HG03064 (cell line): Measurements from ENCODE around the gene PER2.
"Not testable (repeated sequence)": the region's sequence is repeated elsewhere in the genome, so short reads cannot be mapped to it uniquely, and the experiment has no call there.

Experiments used
- ATAC-seq: cut with Tn5 transposase; IDR thresholded peaks from one replicate; pipeline ENCODE4 v1.9.1; 2021; ENCODE audit warnings: low read depth; ENCODE audit not compliant: unreplicated experiment

The PER2 gene

GRCh38 chr2:238313991-238314350, 25.6 kb upstream of the PER2 start:
- ATAC-seq = no peak

DNA sequence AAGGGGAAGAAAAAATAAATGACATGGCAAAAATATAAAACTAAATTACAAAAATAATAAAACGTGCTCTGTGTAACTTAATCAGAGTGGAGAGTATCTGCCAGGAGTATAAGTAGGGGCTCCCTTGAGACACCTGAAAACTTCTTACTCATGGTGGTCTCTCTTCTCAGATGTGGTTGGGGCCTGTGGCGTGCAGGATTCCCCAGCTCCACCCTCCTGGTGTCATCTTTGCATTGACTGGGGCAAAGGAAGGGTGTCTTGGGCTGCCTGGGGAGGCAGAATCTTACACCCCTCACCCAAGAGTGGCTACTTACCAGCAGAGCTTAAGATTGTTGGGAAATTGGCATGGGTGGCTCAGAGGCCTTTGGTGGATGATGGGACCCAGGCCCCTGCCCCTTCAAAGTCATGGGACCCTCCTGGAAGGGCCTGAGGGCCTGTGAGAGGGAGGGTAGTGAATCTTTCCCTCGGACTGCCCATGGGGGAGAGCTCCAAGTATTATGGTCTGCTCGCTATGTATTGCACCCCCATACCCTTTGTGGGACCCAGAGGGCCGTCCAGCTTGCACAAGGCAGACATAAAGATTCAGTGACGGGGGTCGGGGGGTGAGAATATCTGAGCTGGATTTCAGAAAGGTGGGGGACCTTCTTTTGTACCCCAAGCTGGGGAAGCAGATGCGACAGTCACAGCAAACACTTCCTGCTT, 25.0 kb upstream of the PER2 start:
- no peak for ATAC-seq

DNA sequence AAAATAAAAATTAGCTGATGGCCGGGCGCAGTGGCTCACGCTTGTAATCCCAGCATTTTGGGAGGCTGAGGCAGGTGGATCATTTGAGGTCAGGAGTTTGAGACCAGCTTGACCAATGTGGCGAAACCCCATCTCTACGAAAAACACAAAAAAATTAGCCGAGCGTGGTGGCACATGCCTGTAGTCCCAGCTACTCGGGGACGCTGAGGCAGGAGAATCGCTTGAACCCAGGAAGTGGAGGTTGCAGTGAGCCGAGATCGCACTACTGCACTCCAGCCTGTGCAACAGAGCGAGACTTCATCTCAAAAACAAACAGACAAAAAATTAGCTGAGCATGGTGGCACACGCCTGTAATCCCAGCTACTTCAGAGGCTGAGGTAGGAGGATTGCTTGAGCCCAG, 22.3 kb upstream of the PER2 start:
- not testable (repeated sequence) for ATAC-seq

GRCh38 chr2:238308177-238308576, 19.8 kb upstream of the PER2 start:
- ATAC-seq = no peak

DNA sequence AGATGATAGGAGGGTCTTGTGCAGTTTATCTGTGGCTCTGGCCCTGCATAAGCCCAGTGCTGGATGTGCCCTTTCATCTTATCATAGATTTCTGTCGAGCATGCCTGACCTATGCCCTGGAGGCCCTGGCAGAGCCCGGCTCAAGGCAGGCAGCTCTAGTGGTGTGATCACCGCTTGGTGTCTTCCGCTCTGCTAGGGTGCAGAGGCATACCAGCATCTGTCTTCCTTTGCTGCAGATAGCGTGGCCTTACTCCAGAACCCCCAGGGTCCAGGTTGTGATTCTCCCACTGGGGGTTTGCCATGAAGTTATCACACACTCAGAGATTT, 18.2 kb upstream of the PER2 start:
- ATAC-seq = no peak

DNA sequence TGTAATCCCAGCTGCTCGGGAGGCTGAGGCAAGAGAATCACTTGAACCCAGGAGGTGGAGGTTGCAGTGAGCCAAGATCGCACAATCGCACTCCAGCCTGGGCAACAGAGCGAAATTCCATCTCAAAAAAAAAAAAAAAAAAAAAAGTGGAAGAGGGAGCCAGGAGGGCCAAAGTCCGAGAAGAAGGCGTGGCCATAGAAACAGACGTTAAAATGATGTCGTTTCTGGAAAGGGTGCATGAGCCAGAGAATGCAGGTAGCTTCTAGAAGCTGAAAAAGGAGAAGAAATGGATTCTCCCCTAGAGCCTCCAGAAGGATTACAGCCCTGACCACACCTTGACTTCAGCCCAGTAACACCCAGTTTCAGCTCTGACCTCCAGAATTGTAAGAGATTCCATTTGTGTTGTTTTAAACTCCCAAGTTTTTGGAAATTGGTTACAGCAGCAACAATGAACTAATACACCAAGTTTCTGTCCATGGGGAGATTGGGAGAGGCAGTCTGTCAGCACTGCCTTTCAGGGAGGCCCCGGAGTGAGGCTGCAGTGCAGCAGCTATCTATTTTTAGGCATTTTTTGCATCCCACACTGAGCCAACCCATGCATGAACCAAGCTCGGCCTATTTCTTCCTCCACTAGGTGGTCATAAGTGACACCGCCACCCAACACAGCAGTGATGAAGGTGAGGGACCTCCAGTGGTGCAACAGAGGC, 17.7 kb upstream of the PER2 start:
- no peak for ATAC-seq

- ATAC-seq = no peak
Observed at GRCh38 chr2:238305092-238305862, 16.9 kb upstream of the PER2 start.

DNA sequence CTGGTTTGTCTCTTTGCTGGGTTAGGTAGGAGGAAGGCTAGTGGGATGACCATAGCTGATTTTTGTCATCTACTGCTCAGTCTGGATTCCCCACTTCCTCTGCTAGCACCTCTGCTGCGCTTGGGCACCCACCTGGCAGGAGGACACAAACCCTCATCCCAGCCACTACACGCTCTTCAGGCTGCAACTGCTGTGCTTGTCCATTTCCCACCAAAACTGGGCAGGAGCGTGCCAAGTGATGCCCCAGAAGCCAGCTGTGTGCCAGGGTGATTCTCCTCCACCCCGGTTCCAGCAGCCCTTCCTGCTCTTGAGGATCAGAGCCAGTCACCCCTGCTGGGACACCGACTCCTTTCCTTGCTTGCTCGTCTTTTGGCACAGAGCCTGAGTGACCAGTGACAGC, 15.7 kb upstream of the PER2 start:
- no peak for ATAC-seq

DNA sequence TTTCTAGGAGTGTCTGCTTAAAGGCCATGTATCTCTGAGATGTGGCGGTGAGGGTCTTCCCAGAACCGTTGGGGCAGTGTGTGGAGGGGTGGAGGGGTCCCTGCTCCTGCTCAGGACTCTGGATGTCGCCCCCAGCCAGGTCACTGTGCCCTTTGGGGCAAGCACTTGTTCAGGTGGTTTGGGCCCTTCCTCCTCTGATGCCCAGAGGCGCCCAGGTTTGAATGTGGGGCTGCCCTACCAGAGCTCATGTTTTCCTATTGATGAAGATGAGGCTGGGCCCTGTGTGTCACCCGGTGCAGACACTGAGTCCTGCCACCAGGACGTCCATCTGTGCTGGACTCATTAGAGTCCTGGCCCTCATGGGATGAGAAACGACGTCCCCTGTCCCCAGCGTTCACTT, 14.3 kb upstream of the PER2 start:
- ATAC-seq = no peak

GRCh38 chr2:238302087-238302486, 13.7 kb upstream of the PER2 start:
- ATAC-seq = no peak

DNA sequence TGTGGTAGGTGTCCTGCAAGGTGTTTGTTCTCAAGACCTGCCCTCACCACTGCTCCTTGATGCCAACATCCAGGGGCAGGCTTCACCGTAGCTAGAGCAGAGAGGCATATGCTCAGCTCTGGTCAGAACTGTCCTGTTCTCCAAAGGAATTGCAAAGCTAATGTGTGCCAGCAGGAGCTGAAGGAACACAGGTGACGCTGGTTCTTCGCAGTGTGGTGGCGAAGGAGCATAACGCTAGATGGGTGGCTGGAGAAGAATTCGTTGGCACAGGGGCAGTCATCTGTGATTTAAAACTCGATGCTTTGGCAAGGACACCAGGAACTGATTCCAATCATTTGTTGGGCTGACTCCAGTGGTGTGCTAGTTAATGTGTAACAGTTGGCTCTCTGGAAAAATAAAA, 11.4 kb upstream of the PER2 start:
- ATAC-seq = no peak

GRCh38 chr2:238296638-238297457, 8.4 kb upstream of the PER2 start:
- ATAC-seq = no peak

DNA sequence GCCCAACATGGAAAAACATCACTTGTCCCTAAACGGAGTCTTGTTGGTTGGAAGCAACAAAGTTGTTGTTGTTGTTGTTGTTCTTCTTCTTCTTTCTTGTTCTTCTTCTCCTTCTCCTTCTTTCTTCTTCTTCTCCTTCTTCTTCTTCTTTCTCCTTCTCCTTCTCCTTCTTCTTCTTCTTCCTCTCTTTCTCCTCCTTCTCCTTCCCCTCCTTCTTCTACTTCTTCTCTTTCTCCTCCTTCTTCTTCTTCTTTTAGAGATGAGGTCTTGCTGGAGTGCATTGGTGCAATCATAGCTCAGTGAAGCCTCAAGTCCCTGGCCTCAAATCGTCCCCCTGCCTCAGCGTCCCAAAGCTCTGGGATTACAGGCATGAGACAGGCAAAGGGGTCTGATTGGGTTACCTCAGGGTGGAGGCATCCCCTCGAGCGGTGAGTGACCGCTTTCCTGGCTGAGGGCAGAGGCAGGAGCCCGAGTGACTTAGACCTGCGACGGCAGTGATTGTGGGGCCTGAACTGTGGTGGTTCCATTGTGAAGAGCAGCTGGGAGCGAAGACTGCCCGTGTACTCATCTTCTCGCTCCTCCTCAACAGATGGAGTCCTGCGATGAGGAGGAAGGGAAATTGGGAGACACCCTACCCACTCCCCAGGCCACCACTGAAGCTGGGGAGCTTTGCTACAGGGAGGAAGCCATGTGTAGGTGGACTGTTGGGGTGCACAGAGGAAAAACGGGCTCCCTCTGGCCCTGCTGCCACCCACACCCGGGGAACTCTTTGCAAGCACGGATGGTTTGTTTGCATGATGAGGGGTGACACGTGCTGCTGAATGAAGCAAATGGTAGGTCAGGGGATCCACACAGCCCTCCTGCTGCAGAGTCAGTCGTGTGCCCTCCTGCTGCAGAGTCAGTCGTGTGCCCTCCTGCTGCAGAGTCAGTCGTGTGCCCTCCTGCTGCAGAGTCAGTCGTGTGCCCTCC, 7.0 kb upstream of the PER2 start:
- no peak for ATAC-seq

GRCh38 chr2:238294393-238295143, 6.2 kb upstream of the PER2 start:
- no peak for ATAC-seq

DNA sequence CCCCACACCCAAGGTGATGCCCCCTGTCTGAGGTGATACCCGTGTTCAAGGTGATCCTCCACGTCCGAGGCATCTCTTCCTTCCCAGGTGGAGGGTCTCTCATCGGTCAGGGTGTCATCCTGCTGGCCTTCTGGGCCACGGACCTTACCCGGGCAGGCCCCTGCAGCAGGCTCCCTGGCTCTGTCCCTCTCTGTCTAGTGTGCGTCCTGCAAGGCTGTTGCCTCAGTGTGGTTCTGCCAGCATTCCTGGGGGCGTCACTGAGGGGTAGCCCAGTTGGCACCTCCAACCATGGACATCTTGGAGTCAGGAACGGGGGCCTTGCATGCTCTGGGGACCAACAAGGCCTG, 5.6 kb upstream of the PER2 start:
- ATAC-seq = no peak

GRCh38 chr2:238291550-238292281, 3.3 kb upstream of the PER2 start:
- no peak for ATAC-seq

- no peak for ATAC-seq
Observed at GRCh38 chr2:238290715-238291549, 2.5 kb upstream of the PER2 start.

DNA sequence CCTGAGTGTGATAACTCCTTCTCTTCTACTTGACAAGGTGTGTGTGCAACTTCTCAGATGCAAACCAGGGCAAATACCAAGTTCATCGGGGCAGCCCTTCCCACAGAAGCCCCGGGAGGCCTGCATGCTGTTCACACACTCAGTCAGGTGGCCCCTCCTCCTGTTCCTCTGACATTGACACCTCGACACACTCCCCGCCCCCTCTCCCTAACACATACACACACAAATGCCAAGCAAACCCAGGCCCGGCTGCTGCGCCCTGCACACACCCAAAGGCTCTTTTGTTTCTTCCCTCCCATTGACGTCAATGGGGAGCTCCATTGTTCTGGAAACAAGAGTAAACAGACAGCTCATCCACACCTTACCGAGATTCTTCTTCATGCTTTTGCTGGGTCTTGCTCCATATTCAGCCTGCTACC, 1.7 kb upstream of the PER2 start:
- no peak for ATAC-seq
